Measurements from ENCODE around the gene ALDH3B1.

- TF ChIP-seq CTCF (conservative IDR thresholded peaks at IDR 0.05) (no peak), ZFX (IDR thresholded peaks at IDR 0.05) (no peak)
These were observed 4.2 kb downstream of the ALDH3B1 start for GRCh38 chr11:68014157-68014946.
